Measurements from ENCODE around the gene TP53BP2. TPM values are rescaled to one million over a fixed set of nuclear protein-coding genes. Genes with fewer than 3 reads are reported as not detected.

TP53BP2 gene
- total RNA-seq, 1 experiment from 2014 or later: 38.5 TPM

DNA sequence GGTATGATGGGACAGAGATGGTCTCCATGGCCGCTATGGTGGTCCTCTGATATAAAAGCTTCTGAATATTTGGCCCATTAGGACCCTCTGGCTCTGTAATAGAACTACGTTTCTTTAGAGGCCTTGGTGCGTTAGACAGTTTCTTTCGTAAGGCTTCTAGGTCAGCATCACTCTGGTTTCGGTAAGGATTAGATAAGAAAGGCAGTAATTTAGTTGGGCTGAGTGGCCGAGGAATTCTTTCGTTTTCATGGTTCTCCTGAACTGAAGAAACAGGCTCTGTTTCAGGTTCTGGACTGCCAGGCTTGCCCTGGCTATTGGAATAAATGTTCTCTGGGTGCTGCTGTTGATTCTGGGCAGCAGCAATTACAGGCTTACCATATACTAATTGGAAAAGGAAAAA is 49.5 kb downstream of the TP53BP2 start:
- DNase-seq (ENCODE audit: low spot score): no peak

DNA sequence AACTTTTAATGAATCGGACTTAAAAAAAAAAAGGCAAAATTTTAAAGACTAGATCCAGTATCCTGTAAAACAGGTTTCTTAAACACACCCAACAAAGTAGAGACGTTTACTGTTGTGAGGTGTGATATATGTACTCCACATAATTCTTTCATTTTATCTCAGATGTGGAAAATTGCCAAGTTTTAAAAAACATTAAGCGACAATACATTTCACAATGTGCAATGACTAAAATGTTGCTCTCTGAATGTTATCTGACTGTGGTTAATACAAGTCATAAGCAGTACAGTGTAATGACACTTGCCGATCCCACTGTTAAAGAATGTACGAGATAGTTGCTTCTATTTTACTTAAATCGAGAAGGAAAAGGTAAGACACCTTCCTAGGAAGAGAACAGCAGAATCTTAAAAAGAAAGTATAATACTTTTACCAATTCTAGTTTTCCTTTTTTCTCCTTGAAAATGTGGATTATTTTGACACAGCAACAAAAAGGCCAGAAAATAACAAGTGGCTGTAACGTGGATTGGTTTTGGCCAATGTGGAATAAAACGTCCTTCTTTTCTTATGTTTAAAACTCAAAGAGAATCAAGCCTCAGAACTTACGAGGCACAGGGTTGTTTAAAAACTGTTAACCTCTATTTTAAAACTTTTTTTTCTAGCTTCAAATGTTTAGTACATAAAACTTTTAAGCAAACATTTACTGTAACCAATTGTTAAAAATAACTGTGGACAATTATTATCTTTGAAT is 51.4 kb downstream of the TP53BP2 start:
- DNase-seq (ENCODE audit: low spot score): no peak

DNA sequence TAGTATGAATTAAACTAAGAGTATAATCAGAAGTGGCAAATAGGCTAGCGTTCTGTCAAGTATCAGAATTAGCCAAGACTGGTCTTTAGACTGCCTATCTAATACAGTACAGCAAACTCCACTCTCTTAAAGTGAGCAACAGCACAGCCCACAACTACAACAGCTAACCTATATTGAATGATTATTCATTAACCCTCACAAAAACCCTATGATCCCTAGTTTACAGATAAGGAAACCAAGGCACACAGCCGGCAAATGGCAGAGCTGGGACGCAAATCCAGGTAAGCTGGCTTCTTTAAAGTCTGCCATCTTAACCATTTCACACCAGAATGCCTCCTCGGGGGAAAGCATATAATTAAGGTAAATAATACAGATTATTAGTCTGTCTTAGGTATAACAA is 52.0 kb downstream of the TP53BP2 start:
- no peak for DNase-seq (ENCODE audit: low spot score)

DNA sequence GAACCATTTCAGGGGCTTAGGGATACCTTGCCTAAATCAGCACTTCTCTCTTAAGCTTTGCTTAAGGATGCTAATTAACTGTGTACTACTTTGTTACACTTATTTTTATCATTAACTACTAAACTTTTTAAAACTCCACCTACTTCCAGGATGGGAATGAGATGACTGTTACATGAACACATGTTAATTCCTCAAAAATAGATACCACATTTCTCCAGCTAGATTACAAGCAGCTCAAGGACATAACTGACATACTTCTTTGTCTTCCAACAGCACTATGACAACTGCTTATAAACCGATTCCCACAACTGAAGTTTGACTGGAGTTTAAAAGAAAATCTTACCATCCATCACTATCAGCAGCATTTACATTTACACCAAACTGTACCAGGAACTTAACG is 53.7 kb downstream of the TP53BP2 start:
- no peak for DNase-seq (ENCODE audit: low spot score)

DNA sequence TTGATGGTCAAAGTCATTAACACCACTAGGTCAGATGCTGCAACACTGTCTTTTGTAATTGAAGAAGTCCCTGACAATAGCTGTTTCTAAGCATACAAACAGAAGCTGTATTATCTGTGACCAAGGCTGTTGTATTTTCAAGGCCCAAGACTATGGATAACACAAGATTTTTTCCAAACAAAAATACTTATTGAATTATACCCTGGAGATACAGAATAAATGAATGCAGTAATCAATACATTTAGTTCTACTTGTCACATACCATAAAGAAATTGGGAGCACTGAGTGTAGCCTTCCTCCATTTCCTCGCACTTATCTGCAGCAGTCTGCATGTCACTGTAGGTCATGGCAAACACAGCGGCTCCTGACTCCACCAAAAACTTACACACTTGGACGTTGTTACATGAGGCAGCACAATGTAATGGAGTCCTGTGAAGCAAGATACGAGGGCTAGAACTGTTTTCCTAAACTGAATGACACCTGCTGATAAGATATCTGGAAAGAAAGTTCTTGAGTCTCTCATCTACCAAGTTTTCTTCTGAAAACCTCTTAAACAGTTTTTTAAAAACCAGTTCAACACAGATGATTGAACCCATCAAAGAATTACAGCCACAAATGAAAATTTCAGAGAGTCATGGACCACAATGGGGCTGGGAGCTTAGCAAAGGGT is 56.9 kb downstream of the TP53BP2 start:
- no peak for DNase-seq (ENCODE audit: low spot score)

DNA sequence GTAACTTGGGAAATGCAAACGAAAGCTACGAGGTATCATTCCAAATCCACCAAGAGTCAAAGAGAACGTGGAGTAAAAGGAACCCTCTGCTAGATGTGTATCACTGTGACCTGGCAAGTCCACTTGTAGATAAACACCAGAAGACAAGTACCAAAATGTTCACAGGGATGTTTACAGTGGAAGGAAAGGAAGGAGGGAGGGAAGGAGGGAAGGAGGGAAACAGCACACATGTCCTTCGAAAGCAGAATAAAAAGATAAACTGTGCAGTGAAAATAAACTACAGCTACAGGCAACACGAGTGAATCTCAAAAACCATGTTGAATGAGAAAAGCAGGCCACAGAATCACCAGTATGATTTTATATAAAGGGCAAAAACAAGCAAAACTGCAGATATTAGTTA is 59.9 kb downstream of the TP53BP2 start:
- no peak for DNase-seq (ENCODE audit: low spot score)

DNA sequence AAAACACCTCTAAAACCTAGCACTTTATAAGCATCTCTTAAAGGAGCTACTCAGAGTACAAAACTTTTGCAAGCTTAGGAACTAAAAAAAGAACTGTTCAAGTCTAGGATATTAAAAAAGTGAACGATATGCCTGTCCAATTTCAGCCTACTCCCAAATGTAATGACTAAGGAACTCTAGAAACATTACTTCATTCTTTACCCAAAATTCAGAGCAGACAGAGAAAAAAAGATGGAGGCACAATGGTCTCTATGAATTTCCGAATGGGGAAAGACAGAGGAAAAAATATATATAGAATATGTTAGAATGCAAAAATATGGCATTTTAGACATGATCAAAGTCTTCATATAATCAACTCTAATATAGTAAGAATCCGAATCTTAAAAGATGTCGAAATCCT is 61.2 kb downstream of the TP53BP2 start:
- DNase-seq (ENCODE audit: low spot score): no peak

DNA sequence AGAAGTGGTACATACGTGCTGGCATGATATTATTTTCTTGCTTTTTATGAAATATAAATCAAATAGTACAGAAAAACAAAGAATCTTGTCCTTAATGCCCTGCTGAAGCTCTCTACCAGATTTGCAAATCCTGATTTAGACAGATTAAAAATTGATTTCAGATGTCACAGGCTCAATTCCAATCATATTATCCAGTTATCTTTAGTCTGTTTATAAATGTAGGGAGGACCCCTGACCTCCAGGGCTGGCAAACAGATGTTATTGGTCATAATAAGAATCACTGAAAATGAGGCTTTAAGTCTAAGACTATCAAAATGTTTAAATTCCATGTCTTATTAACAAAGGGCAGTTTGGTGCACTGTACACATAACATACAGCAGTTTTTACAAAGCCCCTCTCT is 62.1 kb downstream of the TP53BP2 start:
- no peak for DNase-seq (ENCODE audit: low spot score)

DNA sequence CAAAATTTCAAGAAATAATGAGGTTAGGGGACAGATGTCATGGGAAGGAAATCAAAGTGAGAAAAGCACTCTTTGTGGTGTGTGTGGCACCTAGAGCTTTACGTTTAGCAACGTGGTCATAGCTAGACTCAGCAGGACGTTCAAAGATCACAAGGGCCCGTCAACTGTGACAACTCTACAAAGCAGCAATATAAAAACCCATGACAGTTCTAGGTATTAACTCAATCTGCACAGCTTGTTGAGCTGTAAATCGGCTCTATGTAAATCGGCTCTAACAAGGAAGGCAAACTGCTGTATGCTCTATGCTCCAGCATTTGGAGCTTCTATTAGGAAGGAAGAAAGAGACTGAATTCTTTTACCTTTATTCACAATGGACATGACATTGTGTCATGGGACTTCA is 64.8 kb downstream of the TP53BP2 start:
- no peak for DNase-seq (ENCODE audit: low spot score)

DNA sequence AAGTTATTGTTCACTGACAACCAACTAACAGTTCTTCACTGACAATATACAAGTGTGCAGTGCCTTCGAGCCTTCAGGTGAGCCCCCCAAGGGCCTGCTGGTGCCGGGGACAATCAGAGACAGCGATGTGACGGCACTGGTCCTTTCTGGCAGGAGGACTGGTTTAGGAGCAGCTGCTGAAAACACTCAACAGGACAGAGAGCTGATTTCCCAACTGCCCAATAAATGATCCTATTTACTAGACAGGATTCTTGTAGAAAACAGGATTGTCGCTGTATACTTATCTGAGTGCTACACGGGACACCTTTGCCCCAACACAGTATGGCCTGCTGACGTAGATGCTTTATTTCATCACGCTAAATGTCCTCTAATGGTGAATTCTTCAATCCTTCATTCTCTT is 65.4 kb downstream of the TP53BP2 start:
- no peak for DNase-seq (ENCODE audit: low spot score)

DNA sequence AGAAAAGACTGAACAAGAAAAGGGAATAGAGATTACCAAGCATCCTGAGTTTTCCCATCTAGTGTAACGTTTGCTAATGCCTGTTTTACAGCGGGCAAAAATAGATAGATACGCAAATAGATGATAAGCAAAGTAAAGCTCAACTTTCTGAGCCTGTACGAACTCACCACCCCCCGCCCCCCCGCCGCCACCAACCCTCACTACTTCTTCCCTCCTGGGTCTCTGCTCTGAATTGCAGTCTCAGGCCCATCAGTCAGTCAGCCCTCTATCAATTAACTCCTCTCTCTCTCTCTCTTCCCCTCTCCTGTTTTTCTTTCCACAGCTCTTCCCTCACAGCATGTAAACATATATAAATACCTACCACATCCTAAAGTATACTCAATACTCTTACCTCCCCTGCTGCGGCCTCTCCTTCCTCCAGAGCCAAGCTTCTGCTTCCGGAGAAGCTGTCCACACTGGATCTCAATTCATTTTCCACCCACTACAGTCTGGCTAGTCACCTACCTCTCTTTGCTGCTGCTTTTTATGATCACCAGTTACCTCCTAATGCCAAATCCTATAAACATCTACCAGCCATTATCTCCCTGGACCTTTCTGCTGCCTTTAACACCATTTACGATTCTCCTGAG is 68.8 kb downstream of the TP53BP2 start:
- DNase-seq (ENCODE audit: low spot score): no peak

DNA sequence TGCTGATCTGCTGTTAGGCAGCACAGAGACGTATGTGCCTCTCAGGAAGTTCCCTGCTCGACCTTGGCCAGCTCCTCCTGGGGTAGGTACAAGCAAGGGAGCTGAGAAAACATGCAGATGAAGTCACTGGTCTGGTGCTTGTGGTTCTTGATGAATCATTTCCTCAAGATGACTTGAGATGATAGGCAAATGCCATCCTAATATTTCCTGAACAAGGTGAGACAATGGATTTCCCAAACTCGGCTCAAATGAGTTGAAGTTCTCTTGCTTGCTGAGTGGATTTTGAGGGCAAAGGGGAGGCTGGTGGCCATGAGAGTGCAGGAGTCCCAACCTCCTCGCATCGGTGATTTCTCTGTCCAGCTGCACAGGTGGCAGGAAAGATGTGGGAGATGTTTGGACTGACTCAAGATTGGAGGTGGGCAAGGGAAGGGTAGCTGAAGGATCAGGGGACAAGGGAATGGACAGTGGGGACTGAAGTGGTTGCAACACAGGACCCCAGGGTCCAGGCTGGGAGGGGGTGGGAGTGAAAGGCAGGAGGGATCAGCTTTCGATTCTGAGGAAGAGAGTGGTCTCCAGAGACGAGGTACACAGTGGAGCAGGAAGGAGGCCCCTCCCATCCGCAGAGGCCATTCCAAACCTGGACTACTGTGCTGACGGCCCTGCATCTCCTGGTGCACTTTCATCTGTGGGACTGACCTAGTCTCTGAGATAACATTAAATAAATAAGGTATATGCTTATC is 69.5 kb downstream of the TP53BP2 start:
- peak; percentile 57 for DNase-seq (ENCODE audit: low spot score)

DNA sequence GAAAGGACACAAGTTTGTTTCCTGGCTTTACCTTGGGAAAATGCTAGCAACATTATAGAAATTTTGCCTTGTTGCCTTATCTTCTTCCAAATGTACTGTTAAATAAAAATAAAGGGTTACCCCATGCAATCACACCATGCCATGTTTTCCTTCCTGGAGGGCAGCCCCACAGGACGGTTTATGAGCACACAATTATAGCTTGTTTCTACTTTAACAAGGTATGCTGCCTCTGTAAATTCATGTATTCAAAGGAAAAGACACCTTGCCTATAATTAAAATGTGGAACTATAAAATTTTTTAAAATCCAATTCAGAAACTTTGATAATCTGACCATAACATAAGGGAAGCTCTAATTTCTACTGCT is 70.1 kb downstream of the TP53BP2 start:
- no peak for DNase-seq (ENCODE audit: low spot score)

DNA sequence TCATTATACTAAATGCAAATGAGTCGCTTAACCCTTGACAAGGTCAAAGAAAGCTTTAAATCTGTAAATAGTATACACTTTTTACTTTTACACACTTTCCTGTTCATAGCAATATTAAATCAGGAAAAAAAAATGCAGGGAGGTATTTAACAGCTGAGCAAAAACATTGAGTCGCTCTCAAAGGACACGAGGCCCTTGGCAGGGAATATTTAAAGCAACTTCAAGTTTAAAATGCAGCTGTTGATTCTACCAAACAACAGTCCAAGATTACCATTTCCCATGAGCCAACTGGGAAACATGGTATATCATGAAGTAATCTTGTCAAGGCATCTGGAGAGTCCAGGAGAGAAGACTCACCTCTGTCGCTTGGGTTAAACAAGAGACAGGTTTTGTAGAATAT is 70.7 kb downstream of the TP53BP2 start:
- DNase-seq (ENCODE audit: low spot score): no peak

DNA sequence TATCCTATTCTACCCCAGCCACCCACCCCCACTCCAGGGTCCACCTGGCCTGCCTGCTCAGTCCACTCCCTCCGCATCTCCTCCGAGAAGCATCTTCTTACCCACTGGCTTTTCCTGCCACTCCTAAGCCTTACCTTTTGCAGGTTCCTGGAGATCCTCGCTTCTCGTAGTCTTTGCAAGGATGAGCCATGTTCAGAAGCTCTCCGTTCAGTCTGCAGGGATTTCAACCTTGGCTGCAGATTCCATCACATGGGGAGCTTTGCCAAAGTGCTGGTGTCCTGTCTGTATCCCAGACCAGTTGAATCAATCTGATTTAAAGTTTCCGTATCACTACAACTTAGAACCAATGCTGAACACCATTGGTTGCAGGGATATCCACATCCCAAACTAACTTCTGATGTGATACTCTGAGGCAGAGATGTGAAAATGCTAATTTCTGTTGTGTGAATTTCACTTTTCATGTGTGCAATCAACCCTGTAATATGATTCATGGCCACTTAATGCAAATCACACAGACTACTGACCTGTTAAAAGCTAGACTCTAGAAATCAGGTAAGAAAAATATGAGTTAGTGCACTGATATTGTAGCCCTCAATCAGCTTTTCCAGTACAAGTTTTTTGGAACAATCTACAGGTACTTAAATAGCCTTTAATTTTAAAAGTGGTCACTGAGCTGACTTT is 71.5 kb downstream of the TP53BP2 start:
- no peak for DNase-seq (ENCODE audit: low spot score)

DNA sequence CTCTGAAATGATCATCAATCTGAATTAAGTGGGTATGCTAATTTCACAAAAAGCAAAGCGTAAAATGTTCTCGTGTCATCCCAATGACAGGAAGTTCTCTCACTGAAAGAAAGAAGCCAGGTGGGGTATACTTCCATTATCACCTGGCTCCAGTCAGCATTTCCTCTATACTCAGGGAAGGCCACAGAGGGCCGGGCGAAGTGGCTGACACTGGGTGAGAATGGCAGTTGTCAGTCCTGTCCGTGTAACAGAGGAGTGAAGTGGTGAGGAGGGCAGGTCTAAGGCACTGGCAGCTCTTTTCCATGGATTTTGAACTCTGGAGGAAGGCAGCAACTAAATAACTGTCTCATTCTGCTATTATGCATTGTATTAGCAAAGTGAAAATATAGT is 73.0 kb downstream of the TP53BP2 start:
- no peak for DNase-seq (ENCODE audit: low spot score)

DNA sequence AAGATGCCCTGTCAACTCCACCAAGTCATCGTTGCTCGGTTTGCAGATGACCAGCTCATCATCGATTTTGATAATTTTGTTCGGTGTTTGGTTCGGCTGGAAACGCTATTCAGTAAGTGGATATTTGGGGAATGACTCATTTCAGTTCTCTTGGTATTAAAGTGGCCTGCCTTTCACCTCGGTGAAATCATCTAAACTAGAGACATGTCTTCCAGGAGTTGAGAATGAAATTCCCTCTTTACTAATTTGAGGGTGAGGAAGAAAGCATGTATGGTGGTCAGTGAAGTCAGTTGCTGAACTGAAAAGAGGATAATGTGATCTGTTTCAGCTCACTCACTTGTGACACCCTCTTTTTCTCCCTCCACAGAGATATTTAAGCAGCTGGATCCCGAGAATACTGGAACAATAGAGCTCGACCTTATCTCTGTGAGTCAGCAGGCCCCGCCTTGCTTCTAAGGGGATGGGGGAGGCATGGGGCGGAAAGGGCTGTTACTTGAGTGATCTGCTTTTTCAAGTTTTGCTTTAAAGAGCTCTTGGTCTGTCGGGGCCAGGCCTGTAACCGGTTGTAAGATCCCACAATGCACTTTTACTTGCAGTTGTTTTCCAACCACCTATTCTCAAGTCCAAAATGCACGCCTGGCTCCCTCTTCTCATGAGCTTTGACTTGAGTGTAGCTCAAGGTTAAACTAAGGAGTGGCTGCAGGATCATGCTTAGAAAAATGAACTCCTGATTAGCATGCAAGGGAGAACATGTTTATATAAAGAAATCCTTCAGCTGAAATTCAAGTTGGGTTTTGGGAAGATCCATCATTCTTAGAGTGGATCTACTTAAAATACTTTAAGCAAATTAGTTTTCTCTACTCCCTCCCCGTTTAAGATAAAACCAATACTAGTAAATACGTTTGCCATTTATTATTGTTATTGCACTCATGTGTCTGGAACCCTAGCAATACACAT is 73.7 kb downstream of the TP53BP2 start:
- peak; percentile 74 for DNase-seq (ENCODE audit: low spot score)

DNA sequence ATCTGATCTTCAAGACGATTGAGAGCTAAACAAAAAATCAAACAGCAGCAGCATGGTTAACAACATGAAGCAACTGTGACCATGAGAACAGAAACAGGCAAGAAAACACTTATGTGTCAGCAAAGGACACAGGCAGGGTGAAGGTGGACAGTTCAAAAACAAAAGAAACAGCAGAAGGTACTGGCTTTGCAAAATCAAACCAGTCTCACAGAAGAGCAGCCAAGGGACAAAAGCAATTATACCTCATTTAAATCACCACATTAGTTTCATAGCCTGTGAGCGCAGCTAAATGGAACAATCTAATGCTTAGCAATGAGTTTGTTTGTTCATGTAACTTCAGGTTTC is 74.3 kb downstream of the TP53BP2 start:
- no peak for DNase-seq (ENCODE audit: low spot score)

DNA sequence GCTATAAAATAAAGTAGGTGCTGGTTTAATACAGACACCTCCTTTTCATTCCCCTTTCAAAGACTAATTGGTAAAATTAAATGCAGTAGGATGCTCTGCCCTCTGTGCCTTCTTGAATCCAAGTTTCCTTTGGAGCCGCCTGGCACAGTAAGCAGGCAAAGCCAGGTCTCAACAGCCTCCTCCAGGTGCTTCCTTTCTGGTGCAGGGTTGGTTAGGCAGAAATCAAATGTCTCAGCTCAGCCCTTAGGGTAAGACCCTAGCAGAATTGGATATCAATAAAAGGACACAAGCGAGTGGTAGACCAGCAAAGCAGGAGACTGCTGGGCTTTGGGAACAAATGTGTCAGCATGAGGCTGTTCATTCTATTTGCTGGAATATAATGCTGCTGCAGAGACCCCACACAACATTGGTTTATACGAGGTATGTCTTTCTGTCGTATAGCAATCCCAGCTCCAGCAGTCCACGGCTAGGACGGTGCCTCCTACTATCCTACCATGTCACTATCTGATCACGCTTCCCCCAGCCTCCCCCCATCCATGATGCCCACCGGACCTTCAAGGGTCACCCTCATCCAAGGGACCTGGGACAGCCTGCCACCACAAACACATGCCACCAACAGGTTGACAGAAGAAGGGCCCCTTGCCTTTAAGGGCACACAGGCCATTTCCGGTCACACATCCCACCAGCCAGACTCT is 75.0 kb downstream of the TP53BP2 start:
- no peak for DNase-seq (ENCODE audit: low spot score)

DNA sequence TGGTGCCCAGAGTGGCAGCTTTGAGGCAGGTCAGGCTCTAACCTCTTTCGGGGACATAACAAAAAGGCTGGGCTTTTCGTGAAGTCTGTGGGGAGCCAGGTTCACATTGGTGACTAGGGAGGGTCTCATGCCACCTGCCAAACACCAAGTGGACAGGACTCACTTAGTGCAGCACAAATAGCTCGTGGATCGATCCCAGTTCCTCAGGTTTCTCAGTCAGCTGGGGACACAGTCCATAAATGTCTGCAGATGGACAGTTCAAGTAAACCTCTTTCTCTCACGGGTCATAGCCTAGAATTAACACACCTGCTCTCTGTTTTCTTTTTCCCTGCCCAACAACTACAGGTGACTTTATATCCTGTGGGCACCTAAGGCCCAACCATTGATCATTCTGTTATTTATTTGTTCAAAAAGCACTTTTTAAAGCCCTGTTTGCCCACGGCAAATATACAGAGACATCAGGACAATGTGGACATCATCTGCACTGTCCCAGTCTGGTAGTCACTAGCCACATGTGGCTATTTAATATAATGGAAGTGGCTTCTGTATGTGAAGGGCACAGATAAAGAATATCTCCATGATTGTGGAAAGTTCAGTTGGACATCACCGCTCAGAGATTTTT is 79.9 kb downstream of the TP53BP2 start:
- no peak for DNase-seq (ENCODE audit: low spot score)
